8988T (cell line): ENCODE results near the gene ATP6V1E1.
"Not testable (repeated sequence)": the region's sequence is repeated elsewhere in the genome, so short reads cannot be mapped to it uniquely, and the experiment has no call there.

Source experiments
- DNase-seq: peaks from one replicate; pipeline ENCODE4 v3.0.0; 2011

ATP6V1E1 gene

DNA sequence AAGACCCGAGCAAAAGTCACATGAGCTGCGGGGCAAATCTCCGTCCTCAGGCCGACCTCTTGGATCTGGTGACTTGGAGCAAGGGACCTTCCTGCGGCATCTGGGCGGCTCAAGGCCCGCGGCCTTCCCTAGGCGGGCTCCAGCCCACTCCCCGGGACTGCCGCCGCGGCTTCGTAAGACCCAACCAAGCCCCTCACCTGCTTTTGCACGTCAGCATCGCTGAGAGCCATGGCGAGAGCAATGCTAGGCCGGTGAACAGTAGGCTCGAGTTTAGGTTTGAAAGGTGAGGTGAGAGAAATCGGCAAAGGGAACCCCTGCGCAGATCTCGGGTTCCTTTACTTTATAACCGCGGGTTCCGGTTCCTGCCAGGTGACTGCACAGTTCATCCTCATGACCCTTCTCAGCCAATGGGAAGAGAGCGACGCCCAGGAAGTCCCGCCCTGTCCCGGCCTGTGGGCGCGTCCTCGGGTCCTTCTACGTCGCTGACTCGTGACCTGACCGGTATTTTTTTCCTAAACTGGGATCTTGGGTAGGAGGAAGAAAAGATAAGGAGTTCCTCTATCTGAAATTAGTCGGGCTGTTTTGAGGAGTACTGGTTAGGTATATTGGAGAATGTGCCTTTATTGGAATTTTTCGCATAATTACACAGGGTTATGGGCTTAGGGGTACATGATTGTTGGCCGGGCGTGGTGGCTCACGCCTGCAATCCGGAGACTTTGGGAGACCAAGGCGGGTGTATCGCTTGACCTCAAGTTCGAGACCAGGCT lies at the start of gene ATP6V1E1:
ATP6V1E1 (minus strand) TSS at position 344 of the 767 bp plus-strand sequence; CDS start at position 230, 114 bp downstream.
- DNase-seq = peak; percentile 68

DNA sequence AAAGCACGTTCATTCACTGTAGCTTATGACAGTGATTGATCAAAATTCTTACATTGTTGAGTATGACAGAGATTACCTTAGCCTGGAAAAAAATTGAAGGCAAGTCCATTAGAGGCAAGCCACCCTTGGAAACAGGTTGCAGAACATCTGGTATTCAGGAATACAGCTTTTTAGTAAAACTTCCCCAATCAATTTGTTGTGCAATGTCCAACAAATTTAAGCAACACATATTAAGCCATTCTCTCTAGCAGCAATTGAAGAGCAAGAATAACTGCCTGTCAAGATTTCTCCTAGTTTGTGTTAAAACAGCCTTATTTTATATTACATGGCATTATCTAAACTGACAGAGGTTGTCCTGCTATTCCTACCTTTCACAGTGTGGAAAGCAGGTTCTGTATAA lies 47.0 kb upstream of the ATP6V1E1 start:
- no peak for DNase-seq

DNA sequence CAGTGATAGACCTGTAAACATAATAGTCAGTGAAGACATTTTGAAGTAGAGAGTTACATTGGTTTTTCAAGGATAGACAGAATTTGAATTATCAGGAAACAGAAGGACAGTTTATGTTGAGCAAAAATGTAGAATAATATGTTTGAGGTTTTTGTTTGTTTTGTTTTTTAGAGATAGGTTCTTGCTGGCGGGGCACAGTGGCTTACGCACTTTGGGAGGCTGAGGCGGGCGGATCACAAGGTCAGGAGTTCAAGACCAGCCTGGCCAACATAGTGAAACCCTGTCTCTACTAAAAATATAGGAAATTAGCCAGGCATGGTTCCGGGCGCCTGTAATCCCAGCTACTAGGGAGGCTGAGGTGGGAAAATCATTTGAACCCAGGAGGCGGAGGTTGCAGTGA lies 45.6 kb upstream of the ATP6V1E1 start:
- no peak for DNase-seq

DNA sequence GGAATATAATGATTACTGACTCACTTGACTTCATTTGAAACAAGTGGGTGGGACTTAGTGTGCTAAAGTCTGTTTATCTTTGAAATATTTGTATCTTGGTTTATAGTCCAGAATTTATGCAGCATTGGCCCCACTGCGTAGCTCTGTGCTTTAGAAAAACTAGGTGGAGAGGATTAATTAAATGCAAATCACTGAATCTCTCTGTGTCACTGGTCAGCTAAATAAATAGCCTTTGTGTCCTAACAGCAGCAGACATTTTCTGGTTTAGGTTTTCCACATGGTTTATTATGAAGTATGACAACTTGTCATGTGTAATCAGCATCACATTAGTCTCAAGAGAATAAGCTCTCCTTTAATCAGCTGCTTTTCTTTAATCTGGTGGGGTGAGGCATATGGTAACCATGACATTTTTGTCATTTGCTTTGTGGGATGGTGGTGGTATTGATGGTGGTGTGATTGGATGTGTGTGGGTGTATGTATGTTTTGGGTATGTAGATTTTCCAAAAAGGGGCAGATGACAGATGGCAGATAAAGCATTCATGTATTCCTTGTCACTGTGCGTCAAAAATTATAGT lies 44.0 kb upstream of the ATP6V1E1 start:
- DNase-seq = no peak

DNA sequence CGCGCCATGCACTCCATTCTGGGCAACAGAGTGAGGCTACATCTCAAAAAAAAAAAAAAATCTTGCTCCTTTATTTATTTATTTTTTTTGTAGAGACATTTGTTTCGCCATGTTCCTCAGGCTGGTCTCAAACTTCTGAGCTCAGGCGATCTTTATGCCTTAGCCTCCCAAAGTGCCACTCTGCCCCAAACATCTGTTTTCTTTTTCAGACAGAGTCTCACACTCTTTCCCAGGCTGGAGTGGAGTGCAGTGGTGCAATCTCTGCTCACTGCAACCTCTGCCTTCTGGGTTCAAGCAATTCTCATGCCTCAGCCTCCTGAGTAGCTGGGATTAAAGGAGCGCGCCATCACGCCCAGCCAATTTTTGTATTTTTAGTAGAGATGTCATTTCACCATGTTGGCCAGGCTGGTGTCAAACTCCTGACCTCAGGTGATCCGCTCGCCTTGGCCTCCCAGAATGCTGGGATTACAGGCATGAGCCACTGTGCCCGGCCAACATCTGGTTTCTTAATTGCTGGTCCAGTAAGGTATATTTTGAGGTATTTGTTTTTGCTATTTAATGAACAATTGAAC lies 43.1 kb upstream of the ATP6V1E1 start:
- not testable (repeated sequence) for DNase-seq

DNA sequence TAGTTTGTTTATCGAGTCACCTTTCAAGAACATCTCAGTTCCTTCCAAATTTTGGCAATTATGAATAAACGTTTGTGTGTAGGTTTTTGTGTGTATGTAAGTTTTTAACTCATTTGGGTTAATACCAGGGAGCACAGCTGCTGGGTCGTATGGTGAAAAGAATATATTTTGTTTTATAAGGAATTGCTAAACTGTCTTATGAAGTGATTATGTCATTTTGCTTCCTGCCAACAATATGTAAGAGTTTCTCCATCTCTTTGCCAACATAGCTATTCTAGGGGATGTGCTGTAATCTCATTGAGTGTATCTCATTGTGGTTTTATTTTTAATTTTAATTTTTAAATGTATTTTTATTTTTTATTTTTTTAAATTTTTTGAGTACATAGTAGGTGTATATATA lies 37.3 kb upstream of the ATP6V1E1 start:
- DNase-seq = no peak

DNA sequence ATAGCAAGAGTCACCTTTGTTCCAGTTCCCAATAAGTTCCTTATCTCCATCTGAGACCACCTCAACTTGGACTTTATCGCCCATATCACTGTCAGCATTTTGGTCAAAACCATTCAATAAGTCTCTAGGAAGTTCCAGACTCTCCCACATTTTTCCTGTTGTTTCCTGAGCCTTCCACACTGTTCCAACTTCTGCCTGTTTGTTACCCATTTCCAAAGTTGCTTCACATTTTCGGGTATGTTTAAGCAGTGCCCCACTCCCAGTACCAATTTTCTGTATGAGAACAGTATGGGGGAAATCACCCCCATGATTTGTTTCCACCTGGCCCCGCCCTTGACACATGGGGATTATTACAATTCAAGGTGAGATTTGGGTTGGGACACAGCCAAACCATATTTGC lies 36.7 kb upstream of the ATP6V1E1 start:
- DNase-seq = no peak

DNA sequence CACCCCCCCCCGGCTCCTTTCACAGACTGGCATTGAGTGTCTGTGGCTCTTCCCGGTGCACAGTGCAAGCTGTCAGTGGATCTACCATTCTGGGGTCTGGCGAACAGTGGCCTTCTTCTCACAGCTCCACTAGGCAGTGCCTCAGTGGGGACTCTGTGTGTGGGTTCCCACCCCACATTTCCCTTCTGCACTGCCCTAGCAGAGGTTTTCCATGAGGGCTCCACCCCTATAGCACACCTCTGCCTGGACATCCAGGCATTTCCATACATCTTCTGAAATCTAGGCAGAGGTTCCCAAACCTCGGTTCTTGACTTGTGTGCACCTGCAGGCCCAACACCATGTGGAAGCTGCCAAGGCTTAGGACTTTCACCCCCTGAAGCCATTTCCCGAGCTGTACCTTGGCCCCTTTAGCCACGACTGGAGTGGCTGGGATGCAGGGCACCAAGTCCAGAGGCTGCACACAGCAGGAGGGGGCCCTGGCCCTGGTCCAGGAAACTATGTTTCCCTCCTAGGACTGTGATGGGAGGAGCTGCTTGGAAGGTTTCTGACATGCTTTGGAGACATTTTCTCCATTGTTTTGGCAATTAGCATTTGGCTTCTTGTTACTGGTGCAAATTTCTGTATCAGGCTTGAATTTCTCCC lies 36.0 kb upstream of the ATP6V1E1 start:
- no peak for DNase-seq

DNA sequence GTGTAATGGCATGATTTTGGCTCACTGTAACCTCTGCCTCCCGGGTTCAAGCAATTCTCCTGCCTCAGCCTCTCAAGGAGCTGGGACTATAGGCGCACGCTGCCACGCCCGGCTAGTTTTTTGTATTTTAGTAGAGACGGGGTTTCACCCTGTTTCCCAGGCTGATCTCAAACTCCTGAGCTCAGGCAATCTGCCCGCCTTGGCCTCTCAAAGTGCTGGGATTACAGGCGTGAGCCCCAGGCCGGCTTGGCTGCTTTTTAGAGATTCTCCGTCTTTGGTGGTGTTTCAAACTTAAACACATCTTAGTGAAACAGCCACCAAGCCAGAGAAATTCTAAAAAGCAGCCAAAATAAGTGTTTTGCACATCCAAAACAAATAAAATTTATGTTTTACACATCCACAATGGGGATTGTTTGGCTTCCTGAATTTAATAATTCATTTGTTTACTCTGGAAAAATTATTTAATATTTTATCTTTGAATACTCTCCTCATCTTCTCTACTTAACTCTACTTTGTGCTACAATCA lies 28.4 kb upstream of the ATP6V1E1 start:
- DNase-seq = no peak

DNA sequence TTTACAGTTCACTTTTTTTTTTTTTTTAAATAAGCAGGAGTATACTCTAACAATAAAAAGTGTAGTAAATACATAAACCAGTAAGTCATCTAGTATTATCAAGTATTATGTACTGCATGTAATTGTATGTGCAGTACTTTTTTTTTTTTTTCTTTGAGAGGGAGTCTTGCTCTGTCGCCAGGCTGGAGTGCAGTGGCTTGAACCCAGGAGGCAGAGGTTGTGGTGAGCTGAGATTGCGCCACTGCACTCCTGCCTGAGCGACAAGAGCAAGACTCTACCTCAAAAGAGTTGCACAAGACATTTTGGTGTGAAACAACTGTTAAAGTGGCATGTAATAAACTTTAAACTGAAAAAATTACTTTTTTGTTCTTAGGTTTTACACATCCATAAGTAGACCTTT lies 26.7 kb upstream of the ATP6V1E1 start:
- no peak for DNase-seq

DNA sequence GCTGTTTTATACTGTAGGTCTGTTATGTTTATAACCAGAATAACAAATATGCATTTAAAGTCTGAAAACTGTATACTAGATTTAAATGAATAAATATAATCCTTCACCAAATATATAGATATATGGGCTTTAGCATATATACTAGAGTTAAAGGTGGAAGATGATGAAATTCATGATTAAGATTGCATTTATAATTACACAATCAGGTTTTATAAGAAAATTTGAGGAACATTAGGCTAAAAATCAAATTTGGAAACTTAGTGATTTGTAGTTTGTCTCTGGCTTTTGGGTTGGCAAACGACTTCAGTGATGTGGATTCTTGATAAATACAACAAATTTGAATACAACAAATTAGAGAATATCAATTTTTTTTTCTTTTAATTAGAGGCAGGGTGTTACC lies 20.0 kb upstream of the ATP6V1E1 start:
- DNase-seq = no peak

DNA sequence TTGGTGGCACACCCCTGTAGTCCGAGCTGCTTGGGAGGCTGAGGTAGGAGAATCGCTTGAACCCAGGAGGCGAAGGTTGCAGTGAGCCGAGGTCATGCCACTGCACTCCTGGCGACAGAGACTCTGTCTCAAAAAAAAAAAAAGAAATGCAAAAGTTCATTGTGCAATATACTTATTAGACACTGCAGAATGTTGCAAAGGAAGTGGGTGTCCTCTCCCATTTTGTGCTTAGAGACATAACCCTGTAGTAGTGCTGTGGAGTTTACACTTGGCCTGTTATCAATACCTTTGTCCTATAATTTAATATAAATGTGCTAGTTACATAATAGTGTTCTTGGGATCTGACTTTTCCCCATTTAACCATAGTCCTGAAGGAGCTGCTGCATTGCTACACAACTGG lies 19.4 kb upstream of the ATP6V1E1 start:
- DNase-seq = no peak

DNA sequence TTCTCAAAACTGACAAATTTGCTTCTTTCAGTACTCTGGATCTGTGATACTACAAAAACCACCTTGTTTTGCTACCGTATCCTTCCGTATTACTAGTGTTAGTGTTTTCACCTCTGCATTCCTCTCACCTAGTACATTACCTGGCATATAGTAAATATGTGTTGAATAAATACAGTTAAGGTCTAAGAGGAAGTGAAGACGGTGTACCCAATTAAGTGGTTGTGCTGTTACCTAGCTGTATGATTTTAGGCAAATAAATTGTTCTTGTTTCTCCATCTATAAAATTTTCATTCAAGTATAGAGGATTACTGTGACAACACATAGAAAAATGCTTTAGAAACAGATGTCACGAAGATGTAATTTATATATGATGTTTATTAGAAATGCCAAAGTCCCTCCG lies 18.9 kb upstream of the ATP6V1E1 start:
- no peak for DNase-seq

DNA sequence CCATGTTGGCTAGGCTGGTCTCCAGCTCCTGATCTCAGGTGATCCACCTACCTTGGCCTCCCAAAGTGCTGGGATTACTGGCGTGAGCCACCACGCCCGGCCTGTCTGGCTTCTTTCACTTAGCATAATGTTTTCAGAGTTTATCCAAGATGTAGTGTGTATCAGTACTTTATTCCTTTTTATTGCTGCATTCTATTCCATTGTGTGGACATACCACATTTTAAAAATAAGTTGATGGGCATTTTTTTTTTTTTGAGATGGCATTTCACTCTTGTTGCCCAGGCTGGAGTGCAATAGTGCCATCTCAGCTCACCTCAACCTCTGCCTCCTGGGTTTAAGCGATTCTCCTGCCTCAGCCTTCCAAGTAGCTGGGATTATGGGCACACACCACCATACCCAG lies 13.8 kb upstream of the ATP6V1E1 start:
- DNase-seq = not testable (repeated sequence)

DNA sequence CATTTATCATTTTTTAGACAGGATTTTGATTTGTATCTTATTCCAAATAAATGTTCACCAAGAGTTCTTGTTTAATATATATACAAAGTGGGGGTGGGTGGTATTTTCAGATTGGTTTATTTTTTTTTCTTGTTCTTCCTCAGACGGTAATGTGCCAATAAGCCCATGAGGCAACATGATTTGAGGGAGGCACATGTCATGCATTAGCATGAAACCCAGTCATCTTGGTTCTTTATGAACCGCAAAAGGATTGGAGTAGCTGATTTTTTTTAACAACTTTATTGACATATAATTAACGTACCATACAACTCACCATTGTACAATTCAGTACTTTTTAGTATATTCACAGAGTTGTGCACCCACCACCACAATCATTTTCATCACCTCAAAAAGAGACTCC lies 12.7 kb upstream of the ATP6V1E1 start:
- no peak for DNase-seq

DNA sequence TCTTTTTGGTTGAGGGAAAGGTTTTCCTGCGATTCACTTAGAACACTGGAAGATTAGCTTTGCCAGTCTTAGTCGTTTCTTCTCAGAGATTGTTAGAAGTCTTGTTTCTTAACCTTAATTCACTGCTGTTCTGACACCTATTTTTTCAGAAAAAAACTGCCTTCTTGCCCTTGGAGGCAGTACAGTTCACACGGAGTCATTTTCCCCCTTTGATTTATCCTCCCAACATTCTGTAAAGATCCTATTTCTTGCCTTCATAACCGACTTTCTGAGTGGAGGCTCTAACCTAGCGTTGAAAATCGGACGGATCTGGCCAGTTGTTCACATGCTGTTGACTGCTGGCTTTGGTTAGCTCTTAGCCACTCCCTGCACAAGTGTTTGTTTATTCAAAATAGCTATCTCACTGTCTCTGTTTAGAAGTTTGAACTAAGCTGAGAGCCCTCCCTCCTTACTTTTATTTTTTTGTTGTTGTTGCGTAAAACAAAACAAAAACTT lies 10.7 kb upstream of the ATP6V1E1 start:
- no peak for DNase-seq

DNA sequence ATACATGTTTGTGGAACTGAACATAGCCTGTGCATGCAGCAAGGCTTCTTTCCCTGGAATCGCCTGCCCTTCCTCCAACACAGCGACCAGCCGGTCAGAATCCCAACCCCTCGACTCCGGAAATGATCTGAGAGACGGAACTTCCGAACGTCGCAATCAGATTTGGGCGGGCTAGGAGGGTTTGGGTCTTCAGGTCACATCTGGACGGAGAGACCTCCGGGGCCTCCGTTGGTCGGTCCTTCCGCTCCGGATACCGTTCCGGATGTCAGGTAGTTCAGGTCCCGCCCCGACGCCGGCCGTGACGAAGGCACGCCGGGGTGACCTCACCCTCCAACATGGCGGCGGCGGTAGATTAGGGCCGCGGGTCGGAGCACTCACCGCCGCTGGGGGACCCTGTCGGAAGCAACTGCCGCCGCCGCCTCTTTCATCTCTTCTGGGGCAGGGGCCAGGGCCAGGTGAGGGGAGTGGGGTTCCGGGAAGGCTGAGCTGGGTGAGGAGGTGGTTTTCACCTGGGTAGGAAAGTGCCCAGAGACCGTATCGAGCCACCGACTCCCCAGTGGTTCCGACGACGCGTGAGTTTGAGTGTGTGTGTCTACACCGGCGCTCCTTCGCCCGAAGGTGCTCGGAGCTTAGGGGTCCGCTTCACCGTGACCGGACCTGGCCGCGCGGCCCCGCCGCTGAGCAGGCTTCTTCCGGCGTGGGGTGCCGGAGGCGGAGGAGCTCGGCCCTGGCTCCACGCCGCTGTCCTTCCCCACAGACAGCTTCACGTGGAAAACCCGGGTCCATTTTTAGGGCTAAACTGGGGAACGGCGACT lies 10.1 kb upstream of the ATP6V1E1 start, which contains the start of gene BCL2L13:
BCL2L13 (plus strand) TSS at position 326 of the 815 bp plus-strand sequence. CDS start 16,955 bp downstream, outside the sequence.
- peak; percentile 74 for DNase-seq

DNA sequence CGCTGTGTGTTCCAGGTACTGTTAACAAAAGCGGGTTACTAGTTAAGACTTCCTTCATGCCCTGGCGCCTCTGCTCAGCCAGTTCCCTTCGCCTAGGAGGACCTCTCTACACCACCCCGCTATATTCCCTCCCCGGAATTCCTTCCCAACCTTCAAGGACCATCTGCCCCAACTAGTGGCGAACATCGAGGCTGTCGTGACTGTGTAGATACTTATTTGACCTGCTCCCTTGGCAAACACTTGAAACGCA lies 9.6 kb upstream of the ATP6V1E1 start:
- no peak for DNase-seq

DNA sequence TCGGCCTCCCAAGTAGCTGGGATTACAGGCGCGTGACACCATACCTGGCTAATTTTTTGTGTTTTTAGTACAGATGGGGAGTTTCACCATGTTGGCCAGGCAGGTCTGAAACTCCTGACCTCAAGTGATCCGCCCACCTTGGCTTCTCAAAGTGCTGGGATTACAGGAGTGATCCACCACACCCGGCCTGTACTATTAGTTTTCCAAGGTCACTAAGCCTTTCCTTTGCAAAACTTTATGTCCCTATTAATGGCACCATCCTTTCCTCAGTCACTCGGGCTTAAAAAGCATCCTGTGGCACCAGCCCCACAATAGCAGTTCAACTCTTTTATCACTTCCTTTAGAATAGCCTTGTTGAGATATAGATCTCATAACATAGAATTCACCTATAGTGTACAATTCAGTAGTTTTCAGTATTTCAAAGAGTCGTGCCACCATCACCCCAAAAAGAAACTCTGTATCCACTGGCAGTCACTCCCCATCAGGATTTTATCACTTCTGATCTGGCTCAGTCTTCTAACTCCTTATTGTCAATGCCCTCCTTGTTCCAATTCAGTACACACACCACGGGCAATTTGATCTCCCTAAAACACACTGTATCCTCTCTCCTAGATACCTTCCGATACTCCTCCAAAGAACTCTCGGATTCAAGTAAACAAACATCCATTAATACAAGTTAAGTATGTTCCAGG lies 9.1 kb upstream of the ATP6V1E1 start:
- no peak for DNase-seq

DNA sequence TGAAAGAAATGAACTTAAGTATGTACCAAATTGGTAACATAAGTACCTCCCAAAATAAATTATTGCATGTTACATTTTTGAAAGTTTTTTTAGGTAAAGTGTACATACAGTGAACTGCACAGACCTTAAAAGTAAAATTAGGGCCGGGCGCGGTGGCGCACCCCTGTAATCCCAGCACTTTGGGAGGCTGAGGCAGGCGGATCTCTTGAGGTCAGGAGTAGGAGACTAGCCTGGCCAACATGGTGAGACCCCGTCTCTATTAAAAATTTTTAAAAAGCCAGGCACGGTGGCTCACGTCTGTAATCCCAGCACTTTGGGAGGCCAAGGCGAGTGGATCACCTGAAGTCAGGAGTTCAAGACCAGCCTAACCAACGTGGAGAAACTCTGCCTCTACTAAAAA lies 8.3 kb upstream of the ATP6V1E1 start:
- not testable (repeated sequence) for DNase-seq

DNA sequence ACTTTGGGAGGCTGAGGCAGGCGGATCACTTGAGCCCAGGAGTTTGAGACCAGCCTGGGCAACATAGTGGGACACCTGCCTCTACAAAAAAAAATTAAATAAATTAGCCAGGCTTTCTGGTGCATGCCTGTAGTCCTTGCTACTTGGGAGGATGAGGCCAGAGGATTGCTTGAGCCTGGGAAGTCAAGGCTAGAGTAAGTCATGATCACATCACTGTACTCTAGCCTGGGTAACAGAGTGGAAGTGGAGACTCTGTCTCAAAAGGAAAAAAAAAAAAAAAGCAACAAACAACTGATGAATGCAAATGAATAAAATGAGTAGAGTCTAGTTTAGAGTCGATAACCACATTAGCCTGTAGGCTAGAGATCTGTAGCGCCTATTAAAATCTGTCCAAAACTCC lies 6.1 kb upstream of the ATP6V1E1 start:
- no peak for DNase-seq

DNA sequence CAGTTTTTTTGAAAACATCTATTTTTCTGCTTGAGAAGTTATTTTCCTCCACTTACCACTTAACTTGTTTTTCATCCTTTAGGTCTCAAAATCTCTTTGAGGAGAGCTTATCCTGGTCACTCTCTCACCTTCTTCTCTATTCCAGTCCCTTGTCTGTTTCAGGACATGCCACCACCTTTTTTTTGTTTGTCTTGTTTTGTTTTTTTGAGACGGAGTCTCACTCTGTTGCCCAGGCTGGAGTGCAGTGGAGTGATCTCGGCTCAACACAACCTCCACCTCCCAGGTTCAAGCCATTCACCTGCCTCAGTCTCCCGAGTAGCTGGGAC lies 5.4 kb upstream of the ATP6V1E1 start:
- no peak for DNase-seq
